GM19351 (cell line): ENCODE results near the gene FAR1.
"Not testable (repeated sequence)": the region's sequence is repeated elsewhere in the genome, so short reads cannot be mapped to it uniquely, and the experiment has no call there.

Experiments
- ATAC-seq: cut with Tn5 transposase; IDR thresholded peaks from one replicate; pipeline ENCODE4 v1.9.1; 2021; ENCODE audit warnings: mild to moderate bottlenecking, moderate library complexity; ENCODE audit not compliant: unreplicated experiment

Gene FAR1, protein sequence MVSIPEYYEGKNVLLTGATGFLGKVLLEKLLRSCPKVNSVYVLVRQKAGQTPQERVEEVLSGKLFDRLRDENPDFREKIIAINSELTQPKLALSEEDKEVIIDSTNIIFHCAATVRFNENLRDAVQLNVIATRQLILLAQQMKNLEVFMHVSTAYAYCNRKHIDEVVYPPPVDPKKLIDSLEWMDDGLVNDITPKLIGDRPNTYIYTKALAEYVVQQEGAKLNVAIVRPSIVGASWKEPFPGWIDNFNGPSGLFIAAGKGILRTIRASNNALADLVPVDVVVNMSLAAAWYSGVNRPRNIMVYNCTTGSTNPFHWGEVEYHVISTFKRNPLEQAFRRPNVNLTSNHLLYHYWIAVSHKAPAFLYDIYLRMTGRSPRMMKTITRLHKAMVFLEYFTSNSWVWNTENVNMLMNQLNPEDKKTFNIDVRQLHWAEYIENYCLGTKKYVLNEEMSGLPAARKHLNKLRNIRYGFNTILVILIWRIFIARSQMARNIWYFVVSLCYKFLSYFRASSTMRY

GRCh38 chr11:13668102-13668956, at the start of gene FAR1:
TSS of gene FAR1 (plus strand) at chr11:13668668. CDS start at chr11:13694766, 26,098 bp downstream.
- peak; percentile 83 for ATAC-seq

GRCh38 chr11:13620063-13620462, 48.4 kb upstream of the FAR1 start:
- ATAC-seq, result no peak

DNA sequence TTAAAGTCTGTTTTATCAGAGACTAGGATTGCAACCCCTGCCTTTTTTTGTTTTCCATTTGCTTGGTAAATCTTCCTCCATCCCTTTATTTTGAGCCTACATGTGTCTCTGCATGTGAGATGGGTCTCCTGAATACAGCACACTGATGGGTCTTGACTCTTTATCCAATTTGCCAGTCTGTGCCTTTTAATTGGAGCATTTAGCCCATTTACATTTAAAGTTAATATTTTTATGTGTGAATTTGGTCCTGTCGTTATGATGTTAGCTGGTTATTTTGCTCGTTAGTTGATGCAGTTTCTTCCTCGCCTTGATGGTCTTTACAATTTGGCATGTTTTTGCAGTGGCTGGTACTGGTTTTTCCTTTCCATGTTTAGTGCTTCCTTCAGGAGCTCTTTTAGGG, 41.6 kb upstream of the FAR1 start:
- ATAC-seq, result not testable (repeated sequence)

- ATAC-seq, result not testable (repeated sequence)
Observed at GRCh38 chr11:13628634-13629033, 39.8 kb upstream of the FAR1 start.

DNA sequence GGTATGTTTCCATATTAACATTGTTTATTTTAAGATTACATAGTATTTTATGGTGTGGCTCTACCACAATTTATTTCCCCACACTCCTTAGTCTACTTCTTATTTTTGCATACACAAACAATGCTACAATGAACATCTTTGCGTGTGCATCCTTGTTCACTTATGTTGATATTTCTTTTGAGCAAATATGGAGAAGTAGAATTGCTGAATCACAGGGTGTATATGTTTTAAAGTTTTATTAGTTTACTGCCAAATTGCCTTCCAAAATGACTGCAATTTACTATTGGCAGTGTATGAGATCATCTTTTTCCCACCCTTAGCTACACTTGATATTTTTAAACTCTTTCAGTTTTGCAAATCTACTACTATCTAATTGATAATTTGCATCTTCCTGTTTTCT, 38.7 kb upstream of the FAR1 start:
- no peak for ATAC-seq

GRCh38 chr11:13635290-13635689, 33.2 kb upstream of the FAR1 start:
- ATAC-seq, result no peak

GRCh38 chr11:13635804-13636203, 32.7 kb upstream of the FAR1 start:
- ATAC-seq, result no peak

GRCh38 chr11:13637125-13638069, 31.1 kb upstream of the FAR1 start:
- ATAC-seq, result no peak

- ATAC-seq, result no peak
Observed at GRCh38 chr11:13638422-13638821, 30.0 kb upstream of the FAR1 start.

- no peak for ATAC-seq
Observed at GRCh38 chr11:13644997-13645687, 23.3 kb upstream of the FAR1 start.

DNA sequence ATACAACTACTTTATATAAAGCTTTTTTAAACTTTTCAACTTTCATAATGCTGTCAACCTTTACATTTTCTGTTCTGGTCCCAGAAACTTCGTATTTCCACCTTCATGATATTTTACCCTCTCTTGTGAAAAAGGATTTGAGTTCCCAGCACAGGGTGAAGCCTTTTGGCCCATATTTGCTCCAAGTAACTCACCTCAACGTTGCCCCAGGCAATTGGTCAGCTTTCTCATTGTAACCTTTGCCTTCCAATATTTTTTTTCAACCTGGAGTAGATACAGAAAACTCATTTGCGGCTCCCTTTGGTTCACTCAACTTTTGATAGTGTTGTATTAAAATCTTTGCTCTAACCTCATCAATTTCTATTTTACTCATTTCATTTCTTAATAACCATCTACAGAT, 21.1 kb upstream of the FAR1 start:
- ATAC-seq, result no peak

- no peak for ATAC-seq
Observed at GRCh38 chr11:13649619-13650018, 18.8 kb upstream of the FAR1 start.

DNA sequence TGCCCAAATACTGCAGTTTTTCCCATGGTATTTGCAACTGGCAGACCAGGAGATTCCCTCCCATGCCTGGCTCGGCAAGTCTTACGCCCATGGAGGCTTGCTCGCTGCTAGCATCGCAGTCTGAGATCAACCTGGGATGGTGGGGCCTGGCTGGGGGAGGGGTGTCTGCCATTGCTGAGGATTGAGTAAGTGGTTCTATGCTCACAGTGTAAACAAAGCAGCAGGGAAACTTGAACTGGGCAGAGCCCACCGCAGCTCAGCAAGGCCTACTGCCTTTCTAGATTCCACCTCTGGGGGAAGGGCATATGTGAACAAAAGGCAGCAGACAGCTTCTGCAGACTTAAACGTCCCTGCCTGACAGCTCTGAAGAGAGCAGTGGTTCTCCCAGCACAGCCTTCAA, 17.0 kb upstream of the FAR1 start:
- ATAC-seq, result not testable (repeated sequence)

GRCh38 chr11:13661074-13661623, 7.3 kb upstream of the FAR1 start:
- ATAC-seq, result no peak

DNA sequence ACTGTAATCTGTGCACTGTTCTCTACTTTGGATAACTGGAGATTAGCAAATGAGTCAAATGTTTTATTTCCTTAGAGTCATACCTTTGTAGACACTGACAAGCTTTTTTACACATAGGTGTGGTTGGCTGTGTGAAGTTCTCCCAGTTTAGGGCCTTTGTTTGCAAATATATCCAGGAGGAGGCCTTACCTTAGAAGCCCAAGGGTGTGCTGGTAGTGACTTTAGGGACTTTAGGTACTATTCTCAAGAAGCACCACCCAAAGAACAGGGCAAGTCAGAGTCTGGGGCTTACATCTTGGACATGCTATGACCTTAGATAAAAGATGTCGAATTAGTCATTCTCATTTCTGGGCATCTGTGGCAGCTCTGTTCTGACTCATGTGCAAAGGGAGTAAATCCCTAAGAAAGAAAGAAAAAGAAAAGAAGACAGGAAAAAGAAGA, 4.8 kb upstream of the FAR1 start:
- ATAC-seq, result no peak

- ATAC-seq, result no peak
Observed at GRCh38 chr11:13664351-13664750, 4.1 kb upstream of the FAR1 start.

GRCh38 chr11:13666708-13667107, 1.8 kb upstream of the FAR1 start:
- ATAC-seq, result no peak

- no peak for ATAC-seq
Observed at GRCh38 chr11:13667245-13667644, 1.2 kb upstream of the FAR1 start.

- ATAC-seq, result no peak
Observed at GRCh38 chr11:13667795-13668101, 720 bp upstream of the FAR1 start.
